GM18519 (cell line): ENCODE measurements around the gene C6orf118.

Experiments
- ATAC-seq: cut with Tn5 transposase; IDR thresholded peaks from one replicate; pipeline ENCODE4 v1.9.1; 2021; ENCODE audit warnings: mild to moderate bottlenecking, moderate library complexity; ENCODE audit not compliant: unreplicated experiment, low FRiP score

Gene C6orf118

GRCh38 chr6:165245287-165245686 is 64.1 kb downstream of the C6orf118 start:
- ATAC-seq = no peak

GRCh38 chr6:165244524-165245247 is 64.7 kb downstream of the C6orf118 start:
- ATAC-seq = no peak

GRCh38 chr6:165243801-165244200 is 65.6 kb downstream of the C6orf118 start:
- ATAC-seq = no peak

- ATAC-seq = no peak
Observed at GRCh38 chr6:165236326-165236725, 73.1 kb downstream of the C6orf118 start.

GRCh38 chr6:165232731-165233488 is 76.5 kb downstream of the C6orf118 start:
- ATAC-seq = no peak

GRCh38 chr6:165231581-165232561 is 77.5 kb downstream of the C6orf118 start:
- no peak for ATAC-seq

- no peak for ATAC-seq
Observed at GRCh38 chr6:165231177-165231576, 78.2 kb downstream of the C6orf118 start.
